ENCODE results near the gene PDE6A.
A peak's percentile ranks its signal among the peaks of the same experiment; 100 is the strongest.

PDE6A gene

GRCh38 chr5:149865746-149866145, 78.8 kb downstream of the PDE6A start:
- Histone ChIP-seq H4K20me1 (ENCODE audit: control insufficient read depth, insufficient read depth, low read depth, low read length) (no peaks in the 10 kb centered on the region), H3K79me2 (ENCODE audit: control insufficient read depth, low read length) (no peaks in the 10 kb centered on the region), H3K27ac (ENCODE audit: low read depth, low read length) (no peak overlapping the region), H3K9me3 (ENCODE audit: control insufficient read depth, insufficient read depth, low read length) (no peaks in the 10 kb centered on the region), H3K36me3 (ENCODE audit: control insufficient read depth, low read length) (no peaks in the 10 kb centered on the region), H3K27me3 (ENCODE audit: control insufficient read depth, low read length) (no peaks in the 10 kb centered on the region), H3K4me1 (ENCODE audit: control insufficient read depth, low read length) (peaks cover 8% of the 10 kb centered on the region), H3K9me2 (replicated peaks; ENCODE audit: control insufficient read depth, low read length) (no peaks in the 10 kb centered on the region), H3F3A (ENCODE audit: control insufficient read depth, insufficient read depth) (no peaks in the 10 kb centered on the region), H3K4me2 (ENCODE audit: low read length) (no peak overlapping the region), H3K4me3 (ENCODE audit: low read length) (no peak overlapping the region)
- TF ChIP-seq, protein P1, sequence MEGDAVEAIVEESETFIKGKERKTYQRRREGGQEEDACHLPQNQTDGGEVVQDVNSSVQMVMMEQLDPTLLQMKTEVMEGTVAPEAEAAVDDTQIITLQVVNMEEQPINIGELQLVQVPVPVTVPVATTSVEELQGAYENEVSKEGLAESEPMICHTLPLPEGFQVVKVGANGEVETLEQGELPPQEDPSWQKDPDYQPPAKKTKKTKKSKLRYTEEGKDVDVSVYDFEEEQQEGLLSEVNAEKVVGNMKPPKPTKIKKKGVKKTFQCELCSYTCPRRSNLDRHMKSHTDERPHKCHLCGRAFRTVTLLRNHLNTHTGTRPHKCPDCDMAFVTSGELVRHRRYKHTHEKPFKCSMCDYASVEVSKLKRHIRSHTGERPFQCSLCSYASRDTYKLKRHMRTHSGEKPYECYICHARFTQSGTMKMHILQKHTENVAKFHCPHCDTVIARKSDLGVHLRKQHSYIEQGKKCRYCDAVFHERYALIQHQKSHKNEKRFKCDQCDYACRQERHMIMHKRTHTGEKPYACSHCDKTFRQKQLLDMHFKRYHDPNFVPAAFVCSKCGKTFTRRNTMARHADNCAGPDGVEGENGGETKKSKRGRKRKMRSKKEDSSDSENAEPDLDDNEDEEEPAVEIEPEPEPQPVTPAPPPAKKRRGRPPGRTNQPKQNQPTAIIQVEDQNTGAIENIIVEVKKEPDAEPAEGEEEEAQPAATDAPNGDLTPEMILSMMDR (IDR thresholded peaks at IDR 0.05; ENCODE audit: low read depth, low read length, poor library complexity, severe bottlenecking): no peak
- TF ChIP-seq EZH2phosphoT487 (IDR thresholded peaks at IDR 0.05; ENCODE audit: borderline replicate concordance, low read length): no peak

- Histone ChIP-seq H3K36me3 (ENCODE audit: control insufficient read depth, low read length) (no peaks in the 10 kb centered on the region), H3K79me2 (ENCODE audit: control insufficient read depth, low read length) (no peaks in the 10 kb centered on the region), H3K4me3 (ENCODE audit: low read length) (no peak overlapping the region), H4K20me1 (ENCODE audit: control insufficient read depth, insufficient read depth, low read depth, low read length) (no peaks in the 10 kb centered on the region), H3F3A (ENCODE audit: control insufficient read depth, insufficient read depth) (no peaks in the 10 kb centered on the region), H3K4me1 (ENCODE audit: control insufficient read depth, low read length) (peaks cover 10% of the 10 kb centered on the region), H3K9me2 (replicated peaks; ENCODE audit: control insufficient read depth, low read length) (no peaks in the 10 kb centered on the region), H3K27ac (ENCODE audit: low read depth, low read length) (no peak overlapping the region), H3K9me3 (ENCODE audit: control insufficient read depth, insufficient read depth, low read length) (no peaks in the 10 kb centered on the region), H3K27me3 (ENCODE audit: control insufficient read depth, low read length) (no peaks in the 10 kb centered on the region), H3K4me2 (ENCODE audit: low read length) (no peak overlapping the region)
- no peak for TF ChIP-seq EZH2phosphoT487 (IDR thresholded peaks at IDR 0.05; ENCODE audit: borderline replicate concordance, low read length)
- TF ChIP-seq, protein P1 (IDR thresholded peaks at IDR 0.05; ENCODE audit: low read depth, low read length, poor library complexity, severe bottlenecking): peak; percentile 28
Observed at GRCh38 chr5:149863830-149864229, 80.8 kb downstream of the PDE6A start.

GRCh38 chr5:149863176-149863575, 81.4 kb downstream of the PDE6A start:
- Histone ChIP-seq H3K79me2 (ENCODE audit: control insufficient read depth, low read length) (no peaks in the 10 kb centered on the region), H3K27me3 (ENCODE audit: control insufficient read depth, low read length) (no peaks in the 10 kb centered on the region), H3K4me2 (ENCODE audit: low read length) (no peak overlapping the region), H3K9me2 (replicated peaks; ENCODE audit: control insufficient read depth, low read length) (no peaks in the 10 kb centered on the region), H3K36me3 (ENCODE audit: control insufficient read depth, low read length) (no peaks in the 10 kb centered on the region), H3K4me1 (ENCODE audit: control insufficient read depth, low read length) (peaks cover 10% of the 10 kb centered on the region), H3K4me3 (ENCODE audit: low read length) (no peak overlapping the region), H3K27ac (ENCODE audit: low read depth, low read length) (no peak overlapping the region), H3K9me3 (ENCODE audit: control insufficient read depth, insufficient read depth, low read length) (no peaks in the 10 kb centered on the region), H3F3A (ENCODE audit: control insufficient read depth, insufficient read depth) (no peaks in the 10 kb centered on the region), H4K20me1 (ENCODE audit: control insufficient read depth, insufficient read depth, low read depth, low read length) (no peaks in the 10 kb centered on the region)
- TF ChIP-seq EZH2phosphoT487 (IDR thresholded peaks at IDR 0.05; ENCODE audit: borderline replicate concordance, low read length): no peak
- TF ChIP-seq, protein P1 (IDR thresholded peaks at IDR 0.05; ENCODE audit: low read depth, low read length, poor library complexity, severe bottlenecking): no peak

Measured in DOHH2 (cell line).